Heart left ventricle (tissue), 13 donors: Measurements from ENCODE around the gene USP9X.

ENCODE experiments used
- POLR2A ChIP-seq, 2 donors: fragments of 450-650 bp; IDR thresholded peaks; one replicate each; pipeline ENCODE4 v1.6.1; 2017; ENCODE audit warnings: antibody characterized with exemption in 2 of 2, mild to moderate bottlenecking in 2 of 2, moderate library complexity in 2 of 2
- TF ChIP-seq, protein P1 (sequence below), 12 donors: fragments of 200-600 bp; sonication (generic) in 4 of 12; IDR thresholded peaks; one replicate each; pipeline versions ENCODE4 v1.5.0 to v1.8.0; 2018 to 2022; ENCODE audit warnings: antibody characterized with exemption in 12 of 12, mild to moderate bottlenecking in 5 of 12
- donor health status: ischemic (EF 13 %, LVEDD 7.1; RV severe dilation, severe dysfunction).
- donor health status: DM: no; HTN: yes; CAD: no.
- donor health status: DM: no; HTN: no; CAD: no.
- donor health status: ischemic (EF 25% LVEDD 6.9; RV normal size, moderate dysfunction).
- donor health status: ischemic (EF 25% LVEDD 5.7; RV mildly dilated, moderate dysfunction).
- donor health status: ischemic (EF 35%, LVEDD 5.7; RV mildly dilated, moderate dysfunction).
- donor health status: nonischemic (EF 11% LVEDD 7.7; RV severe dilation, severe dysfunction).
- donor health status: DM: yes; HTN: yes; CAD: no.
- donor health status: PGD.
- donor health status: ischemic (EF 29% LVEDD 5.4; RV normal size, mild dysfunction).
- donor health status: nonischemic (EF 23%, LVEDD 6.1; RV moderate dilation, normal function).

DNA sequence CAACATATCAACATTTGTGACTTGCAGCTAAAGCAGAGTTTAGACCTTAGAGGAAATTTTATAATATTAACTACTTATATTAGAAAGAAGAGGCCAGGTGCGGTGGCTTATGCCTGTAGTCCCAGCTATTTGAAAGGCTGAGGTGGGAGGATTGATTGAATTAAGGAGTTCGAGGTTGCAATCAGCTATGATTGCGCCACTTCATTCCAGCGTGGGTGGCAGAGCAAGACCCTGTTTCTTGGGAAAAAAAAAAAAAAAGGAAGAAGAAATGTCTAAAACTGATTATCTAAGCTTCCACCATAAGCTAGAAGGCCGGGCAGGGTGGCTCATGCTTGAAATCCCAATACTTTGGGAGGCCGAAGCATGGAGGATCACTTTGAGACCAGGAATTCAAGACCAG is 42.0 kb upstream of the USP9X start:
- TF ChIP-seq, protein P1, sequence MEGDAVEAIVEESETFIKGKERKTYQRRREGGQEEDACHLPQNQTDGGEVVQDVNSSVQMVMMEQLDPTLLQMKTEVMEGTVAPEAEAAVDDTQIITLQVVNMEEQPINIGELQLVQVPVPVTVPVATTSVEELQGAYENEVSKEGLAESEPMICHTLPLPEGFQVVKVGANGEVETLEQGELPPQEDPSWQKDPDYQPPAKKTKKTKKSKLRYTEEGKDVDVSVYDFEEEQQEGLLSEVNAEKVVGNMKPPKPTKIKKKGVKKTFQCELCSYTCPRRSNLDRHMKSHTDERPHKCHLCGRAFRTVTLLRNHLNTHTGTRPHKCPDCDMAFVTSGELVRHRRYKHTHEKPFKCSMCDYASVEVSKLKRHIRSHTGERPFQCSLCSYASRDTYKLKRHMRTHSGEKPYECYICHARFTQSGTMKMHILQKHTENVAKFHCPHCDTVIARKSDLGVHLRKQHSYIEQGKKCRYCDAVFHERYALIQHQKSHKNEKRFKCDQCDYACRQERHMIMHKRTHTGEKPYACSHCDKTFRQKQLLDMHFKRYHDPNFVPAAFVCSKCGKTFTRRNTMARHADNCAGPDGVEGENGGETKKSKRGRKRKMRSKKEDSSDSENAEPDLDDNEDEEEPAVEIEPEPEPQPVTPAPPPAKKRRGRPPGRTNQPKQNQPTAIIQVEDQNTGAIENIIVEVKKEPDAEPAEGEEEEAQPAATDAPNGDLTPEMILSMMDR (IDR thresholded peaks at IDR 0.05): no peak
- TF ChIP-seq POLR2A (IDR thresholded peaks at IDR 0.05): no peak
